Neural cell (in vitro differentiated cells): ENCODE measurements around the gene TBX20. TPM values are rescaled to one million over a fixed set of nuclear protein-coding genes. Genes with fewer than 3 reads are reported as not detected.

Experiments
- H2AFZ ChIP-seq: fragments of 200-600, 300-800 bp; sonication (generic), shearing (Covaris generic); 2 replicates; pipeline ENCODE4 v1.6.0; 2014; ENCODE audit warnings: low read depth, mild to moderate bottlenecking, antibody characterized with exemption, low read length, moderate library complexity
- H3F3A ChIP-seq: fragments of 200-600 bp; shearing (Covaris generic); 2 replicates; pipeline ENCODE4 v1.6.1; 2016; ENCODE audit warnings: mild to moderate bottlenecking, moderate library complexity, mixed read lengths, antibody characterized with exemption, low read length; ENCODE audit not compliant: insufficient read depth, poor library complexity, severe bottlenecking
- H3K27ac ChIP-seq: fragments of 200-600, 300-800 bp; sonication (generic), shearing (Covaris generic); 2 replicates; pipeline ENCODE4 v1.5.1; 2014; ENCODE audit warnings: mild to moderate bottlenecking, low read length, moderate library complexity
- H3K27me3 ChIP-seq: fragments of 300-800, 200-600 bp; sonication (generic), shearing (Covaris generic); 2 replicates; pipeline ENCODE4 v1.6.0; 2014; ENCODE audit warnings: mild to moderate bottlenecking, low read depth, low read length, moderate library complexity; ENCODE audit not compliant: insufficient read depth
- H3K36me3 ChIP-seq: fragments of 300-800, 200-600 bp; sonication (generic), shearing (Covaris generic); 2 replicates; pipeline ENCODE4 v1.5.1; 2014; ENCODE audit warnings: mild to moderate bottlenecking, antibody characterized with exemption, low read length, moderate library complexity; ENCODE audit not compliant: insufficient read depth
- H3K4me2 ChIP-seq: fragments of 300-800, 200-600 bp; sonication (generic), shearing (Covaris generic); 2 replicates; pipeline ENCODE4 v1.6.0; 2014; ENCODE audit warnings: mild to moderate bottlenecking, low read length
- H3K4me3 ChIP-seq: fragments of 300-800, 200-600 bp; sonication (generic), shearing (Covaris generic); 2 replicates; pipeline ENCODE4 v1.5.1; 2014; ENCODE audit warnings: mild to moderate bottlenecking, low read length, moderate library complexity
- H3K79me2 ChIP-seq: fragments of 200-600 bp; shearing (Covaris generic); replicated peaks from 2 replicates; pipeline ENCODE4 v1.6.0; 2014; ENCODE audit warnings: mild to moderate bottlenecking, low read length, moderate library complexity; ENCODE audit not compliant: insufficient read depth
- H3K9ac ChIP-seq: fragments of 300-800, 200-600 bp; sonication (generic), shearing (Covaris generic); 2 replicates; pipeline ENCODE4 v1.6.1; 2016; ENCODE audit warnings: mild to moderate bottlenecking, low read length, mixed read lengths
- H3K9me2 ChIP-seq: fragments of 200-600 bp; shearing (Covaris generic); 2 replicates; pipeline ENCODE4 v1.6.1; 2016; ENCODE audit warnings: mild to moderate bottlenecking, low read length, mixed read lengths; ENCODE audit not compliant: insufficient read depth
- H3K9me3 ChIP-seq: fragments of 200-600, 300-800 bp; sonication (generic), shearing (Covaris generic); 2 replicates; pipeline ENCODE4 v1.6.1; 2016; ENCODE audit warnings: mild to moderate bottlenecking, mixed run types, low read length, moderate library complexity, mixed read lengths
- H4K20me1 ChIP-seq: fragments of 200-600 bp; shearing (Covaris generic); 2 replicates; pipeline ENCODE4 v1.6.1; 2016; ENCODE audit warnings: mild to moderate bottlenecking, mixed run types; ENCODE audit not compliant: insufficient read depth
- EP300 ChIP-seq: fragments of 450-650 bp; conservative IDR thresholded peaks from 2 replicates; pipeline ENCODE4 v1.6.1; 2014; ENCODE audit warnings: antibody characterized with exemption, mild to moderate bottlenecking, moderate library complexity; ENCODE audit not compliant: poor library complexity, severe bottlenecking
- EZH2 ChIP-seq: fragments of 200-600, 300-800 bp; shearing (Covaris generic), sonication (generic); IDR thresholded peaks from 2 replicates; pipeline ENCODE4 v1.6.1; 2014; ENCODE audit warnings: antibody characterized with exemption, low read length, borderline replicate concordance, mild to moderate bottlenecking; ENCODE audit not compliant: insufficient read depth, poor library complexity, severe bottlenecking
- MXI1 ChIP-seq: fragments of 450-650 bp; conservative IDR thresholded peaks from 2 replicates; pipeline ENCODE4 v1.6.1; 2014; ENCODE audit warnings: antibody characterized with exemption, mild to moderate bottlenecking; ENCODE audit not compliant: poor library complexity, severe bottlenecking
- POLR2AphosphoS5 ChIP-seq: IDR thresholded peaks from 2 replicates; pipeline ENCODE4 v1.6.1; 2012
- RAD21 ChIP-seq: fragments of 450-650 bp; conservative IDR thresholded peaks from 2 replicates; pipeline ENCODE4 v1.6.1; 2014; ENCODE audit warnings: antibody characterized with exemption, mild to moderate bottlenecking, moderate library complexity
- REST ChIP-seq: IDR thresholded peaks from 2 replicates; pipeline ENCODE4 v1.6.1; 2012; ENCODE audit warnings: borderline replicate concordance
- SMC3 ChIP-seq: fragments of 450-650 bp; conservative IDR thresholded peaks from 2 replicates; pipeline ENCODE4 v1.6.1; 2014; ENCODE audit warnings: antibody characterized with exemption, mild to moderate bottlenecking, moderate library complexity; ENCODE audit not compliant: poor library complexity
- TAF1 ChIP-seq: IDR thresholded peaks from 2 replicates; pipeline ENCODE4 v1.6.1; 2012; ENCODE audit warnings: low read depth
- polyA plus RNA-seq: library from polyadenylated mRNA; depleted of rRNA; stranded (reverse); fragments of >200 nt; gene quantifications from 2 replicates; pipeline ENCODE4 v1.2.3, GENCODE V29; 2014
- TF ChIP-seq, protein P1 (sequence below): fragments of 450-650 bp; IDR thresholded peaks from 2 replicates; pipeline ENCODE4 v1.5.1; 2014; ENCODE audit warnings: antibody characterized with exemption, mild to moderate bottlenecking, moderate library complexity; ENCODE audit not compliant: poor library complexity, severe bottlenecking

The TBX20 gene
- polyA plus RNA-seq, 1 donor from 2014 or later = not detected

GRCh38 chr7:35255443-35256255 is 1.7 kb upstream of the TBX20 start:
- no peak overlapping the region for H3K27ac ChIP-seq
- H3F3A ChIP-seq = no peaks in the 10 kb centered on the region
- no peaks in the 10 kb centered on the region for H3K36me3 ChIP-seq
- H3K27me3 ChIP-seq = peaks cover 100% of the 10 kb centered on the region
- no peaks in the 10 kb centered on the region for H3K9me2 ChIP-seq
- H3K79me2 ChIP-seq = no peaks in the 10 kb centered on the region
- H4K20me1 ChIP-seq = no peaks in the 10 kb centered on the region
- no peak overlapping the region for H3K4me3 ChIP-seq
- H2AFZ ChIP-seq = no peak overlapping the region
- H3K4me2 ChIP-seq = no peak overlapping the region
- H3K9me3 ChIP-seq = no peaks in the 10 kb centered on the region
- TF ChIP-seq TAF1 (no peak), REST (no peak), EP300 (no peak), MXI1 (no peak), POLR2AphosphoS5 (peak; percentile 94)
- TF ChIP-seq, protein P1, sequence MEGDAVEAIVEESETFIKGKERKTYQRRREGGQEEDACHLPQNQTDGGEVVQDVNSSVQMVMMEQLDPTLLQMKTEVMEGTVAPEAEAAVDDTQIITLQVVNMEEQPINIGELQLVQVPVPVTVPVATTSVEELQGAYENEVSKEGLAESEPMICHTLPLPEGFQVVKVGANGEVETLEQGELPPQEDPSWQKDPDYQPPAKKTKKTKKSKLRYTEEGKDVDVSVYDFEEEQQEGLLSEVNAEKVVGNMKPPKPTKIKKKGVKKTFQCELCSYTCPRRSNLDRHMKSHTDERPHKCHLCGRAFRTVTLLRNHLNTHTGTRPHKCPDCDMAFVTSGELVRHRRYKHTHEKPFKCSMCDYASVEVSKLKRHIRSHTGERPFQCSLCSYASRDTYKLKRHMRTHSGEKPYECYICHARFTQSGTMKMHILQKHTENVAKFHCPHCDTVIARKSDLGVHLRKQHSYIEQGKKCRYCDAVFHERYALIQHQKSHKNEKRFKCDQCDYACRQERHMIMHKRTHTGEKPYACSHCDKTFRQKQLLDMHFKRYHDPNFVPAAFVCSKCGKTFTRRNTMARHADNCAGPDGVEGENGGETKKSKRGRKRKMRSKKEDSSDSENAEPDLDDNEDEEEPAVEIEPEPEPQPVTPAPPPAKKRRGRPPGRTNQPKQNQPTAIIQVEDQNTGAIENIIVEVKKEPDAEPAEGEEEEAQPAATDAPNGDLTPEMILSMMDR = no peak
- no peak overlapping the region for H3K9ac ChIP-seq

DNA sequence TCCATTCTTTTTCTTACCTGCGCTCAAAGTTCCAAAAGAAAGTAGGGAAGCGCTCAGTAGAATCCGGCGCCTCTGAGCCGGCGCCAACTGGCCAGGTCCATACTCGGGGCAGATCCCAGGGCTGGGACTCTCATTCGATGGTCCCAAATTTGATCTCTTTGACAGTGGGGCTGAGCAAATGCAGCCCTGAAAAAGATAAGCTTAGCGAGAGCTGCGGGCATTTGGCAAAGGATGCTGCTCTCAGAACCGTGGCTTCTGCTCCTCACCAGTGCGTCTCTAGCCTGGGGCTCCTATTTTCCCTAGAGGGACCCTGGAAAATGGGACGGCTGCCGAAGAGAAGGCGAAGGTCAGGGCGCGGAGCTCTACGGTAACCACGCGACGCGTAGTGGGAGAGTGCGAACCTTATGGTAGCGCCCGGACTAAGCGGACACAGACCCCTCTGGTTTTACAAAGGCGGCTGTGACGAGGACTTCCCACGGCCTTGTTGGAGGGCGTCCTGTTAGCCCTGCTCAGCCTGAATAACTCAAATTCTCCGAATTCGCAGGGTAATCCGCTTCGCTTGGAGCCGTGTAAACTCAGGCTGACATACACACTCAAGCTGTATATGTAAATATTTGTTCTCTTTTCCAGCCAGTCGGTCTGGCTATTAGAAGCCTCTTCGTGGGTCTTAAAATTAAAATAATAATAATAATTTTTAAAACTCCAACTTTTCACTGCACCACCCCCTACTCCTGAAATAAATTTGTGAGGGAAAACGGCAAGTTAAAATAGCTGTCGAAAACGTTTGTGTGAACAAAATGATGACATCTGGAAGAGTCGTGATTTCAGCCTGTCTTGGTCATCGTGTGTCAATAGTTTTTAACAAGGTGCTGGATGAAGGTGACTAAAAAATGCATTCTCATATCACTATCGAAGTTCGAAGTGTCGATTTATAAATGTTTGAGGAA is 869 bp upstream of the TBX20 start:
- Histone ChIP-seq H3K4me2 (no peak overlapping the region), H3K27ac (no peak overlapping the region), H3K9me3 (no peaks in the 10 kb centered on the region), H3F3A (no peaks in the 10 kb centered on the region), H4K20me1 (no peaks in the 10 kb centered on the region), H3K9ac (no peak overlapping the region), H3K36me3 (no peaks in the 10 kb centered on the region), H3K79me2 (no peaks in the 10 kb centered on the region), H2AFZ (no peak overlapping the region), H3K27me3 (peaks cover 100% of the 10 kb centered on the region), H3K9me2 (no peaks in the 10 kb centered on the region), H3K4me3 (no peak overlapping the region)
- no peak for TF ChIP-seq REST
- no peak for TF ChIP-seq MXI1
- no peak for TF ChIP-seq TAF1
- TF ChIP-seq RAD21 = no peak
- TF ChIP-seq SMC3 = no peak
- no peak for TF ChIP-seq EP300
- TF ChIP-seq, protein P1 = no peak
- peak; percentile 76 for TF ChIP-seq EZH2
